ENCODE data around the gene FIGNL1. TPM values are rescaled to one million over a fixed set of nuclear protein-coding genes. Genes with fewer than 3 reads are reported as not detected.

The FIGNL1 gene
- total and polyA plus RNA-seq, 12 donors = 1.7 to 6.6 (median 4.8) TPM

DNA sequence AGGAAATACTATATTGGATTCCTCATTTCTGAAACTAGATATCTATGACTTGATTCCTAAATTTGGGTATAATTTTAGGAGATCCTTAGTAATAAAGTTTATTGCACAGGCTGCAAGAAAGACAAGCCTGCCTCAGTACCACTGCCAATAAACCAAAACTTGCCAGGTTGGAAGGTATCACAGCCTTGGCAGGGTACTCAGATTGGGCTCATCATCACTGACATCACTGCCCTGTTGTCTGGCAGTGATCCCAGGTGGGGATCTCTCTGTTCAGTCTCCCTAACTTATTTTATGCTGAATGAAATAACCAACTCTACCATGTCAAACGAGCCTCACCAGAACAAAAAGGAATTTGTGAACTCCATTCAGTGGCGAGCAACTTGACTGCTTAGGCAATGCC is 18.8 kb downstream of the FIGNL1 start:
- H3K27ac ChIP-seq = no peak overlapping the region
- no peak overlapping the region for H3K4me3 ChIP-seq
- no peaks in the 10 kb centered on the region for H3K9me3 ChIP-seq
- ATAC-seq (no peak), DNase-seq (no peak)
- H3K36me3 ChIP-seq = no peaks in the 10 kb centered on the region
- peaks cover 0 to 10% (median 0%) of the 10 kb centered on the region in 9 donors for H3K4me1 ChIP-seq
- TF ChIP-seq CTCF (IDR thresholded peaks at IDR 0.05) = no peak
- WGBS, 2 donors = 79 to 83% methylated on average over 2 of the region's 2 CpGs
- no peaks in the 10 kb centered on the region for H3K27me3 ChIP-seq
- intact Hi-C loops (cut with DNase I) = no loop called here

DNA sequence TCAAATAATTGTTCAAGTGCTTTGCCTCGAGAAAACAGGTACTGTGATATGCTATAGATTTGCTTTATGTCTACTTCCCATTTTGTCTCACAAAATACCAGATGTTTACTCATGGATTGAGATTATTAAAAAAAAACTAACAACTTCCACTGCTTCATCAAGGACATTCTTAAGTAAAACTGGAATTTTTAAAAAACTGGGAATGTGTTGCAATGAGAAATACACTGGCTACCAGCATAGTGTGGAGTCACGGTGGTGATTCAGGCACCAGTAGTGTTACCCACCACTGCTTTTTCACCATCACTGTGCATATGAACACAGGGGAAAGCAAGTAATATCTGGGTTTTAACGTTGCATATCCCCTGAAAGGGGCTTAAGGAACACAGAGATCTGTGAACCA is 21.2 kb downstream of the FIGNL1 start:
- 80 to 82% methylated on average over 3 of the region's 3 CpGs for WGBS, 2 donors
- Histone ChIP-seq H3K27me3 (no peaks in the 10 kb centered on the region), H3K36me3 (no peaks in the 10 kb centered on the region), H3K4me1 (no peaks in the 10 kb centered on the region), H3K27ac (no peak overlapping the region), H3K9me3 (no peaks in the 10 kb centered on the region), H3K4me3 (no peak overlapping the region)
- DNase-seq (no peak), ATAC-seq (no peak)
- intact Hi-C loops (cut with DNase I) = no loop called here
- no peak for TF ChIP-seq CTCF (IDR thresholded peaks at IDR 0.05)

GRCh38 chr7:50427518-50427917 is 22.6 kb downstream of the FIGNL1 start:
- DNase-seq (no peak), ATAC-seq (no peak)
- Histone ChIP-seq H3K27ac (no peak overlapping the region), H3K36me3 (no peaks in the 10 kb centered on the region), H3K9me3 (no peaks in the 10 kb centered on the region), H3K27me3 (no peaks in the 10 kb centered on the region), H3K4me3 (no peak overlapping the region), H3K4me1 (no peaks in the 10 kb centered on the region)
- TF ChIP-seq CTCF (IDR thresholded peaks at IDR 0.05) = no peak
- WGBS, 2 donors = 85 to 86% methylated on average over 2 of the region's 2 CpGs
- intact Hi-C loops (cut with DNase I) = no loop called here

GRCh38 chr7:50426280-50427045 is 23.7 kb downstream of the FIGNL1 start:
- H3K4me1 ChIP-seq = no peaks in the 10 kb centered on the region
- DNase-seq (no peak), ATAC-seq (no peak)
- intact Hi-C loops (cut with DNase I) = no loop called here
- no peaks in the 10 kb centered on the region for H3K36me3 ChIP-seq
- H3K9me3 ChIP-seq = no peaks in the 10 kb centered on the region
- 81 to 83% methylated on average over 5 of the region's 5 CpGs for WGBS, 2 donors
- no peaks in the 10 kb centered on the region for H3K27me3 ChIP-seq
- H3K4me3 ChIP-seq = no peak overlapping the region
- no peak for TF ChIP-seq CTCF (IDR thresholded peaks at IDR 0.05)
- H3K27ac ChIP-seq = no peak overlapping the region
